GM23338 (cell line): Measurements from ENCODE around the gene THADA. TPM values are rescaled to one million over a fixed set of nuclear protein-coding genes. Genes with fewer than 3 reads are reported as not detected.

Experiments
- CREB1 ChIP-seq: fragments of 250-450 bp; sonication (Bioruptor Pico); IDR thresholded peaks from 2 replicates; pipeline ENCODE4 v1.5.0; 2020; ENCODE audit warnings: low read depth, mild to moderate bottlenecking, moderate library complexity
- EZH2 ChIP-seq: fragments of 200-600 bp; sonication (generic); IDR thresholded peaks from one replicate; pipeline ENCODE4 v1.8.0; 2017; ENCODE audit warnings: antibody characterized with exemption, mild to moderate bottlenecking, low read depth; ENCODE audit not compliant: unreplicated experiment
- EZH2phosphoT487 ChIP-seq: fragments of 200-600 bp; sonication (generic); IDR thresholded peaks from one replicate; pipeline ENCODE4 v1.8.1; 2018; ENCODE audit warnings: antibody characterized with exemption; ENCODE audit not compliant: unreplicated experiment
- JUNB ChIP-seq: IDR thresholded peaks from one replicate; pipeline ENCODE4 v1.6.1; 2016; ENCODE audit warnings: antibody characterized with exemption; ENCODE audit not compliant: unreplicated experiment
- ZNF331 ChIP-seq: fragments of 250-450 bp; sonication (Bioruptor Pico); IDR thresholded peaks from 2 replicates; pipeline ENCODE4 v1.5.0; 2020; ENCODE audit warnings: low read depth, mild to moderate bottlenecking, moderate library complexity
- ZNF462 ChIP-seq: fragments of 250-450 bp; sonication (Bioruptor Pico); IDR thresholded peaks from 2 replicates; pipeline ENCODE4 v1.5.0; 2020; ENCODE audit warnings: mild to moderate bottlenecking, moderate library complexity
- polyA plus RNA-seq: library from polyadenylated mRNA; unstranded; fragments of >200 nt; fragmentation: Nextera tagmentation; extraction: Ambion mirVana; gene quantifications from 2 replicates; pipeline ENCODE4 v1.2.1, GENCODE V29; 2016
- total RNA-seq: library from RNA; depleted of rRNA; stranded (reverse); fragments of >200 nt; shearing (Covaris generic); gene quantifications from 2 replicates; pipeline ENCODE4 v1.2.3, GENCODE V29; 2014
- TF ChIP-seq, protein P1 (sequence below): IDR thresholded peaks from one replicate; pipeline ENCODE4 v1.6.1; 2018; ENCODE audit warnings: antibody characterized with exemption; ENCODE audit not compliant: unreplicated experiment

THADA gene
- total and polyA plus RNA-seq, 2 experiments from 2014 or later: 17.0 to 30.7 TPM

- TF ChIP-seq, protein P1, sequence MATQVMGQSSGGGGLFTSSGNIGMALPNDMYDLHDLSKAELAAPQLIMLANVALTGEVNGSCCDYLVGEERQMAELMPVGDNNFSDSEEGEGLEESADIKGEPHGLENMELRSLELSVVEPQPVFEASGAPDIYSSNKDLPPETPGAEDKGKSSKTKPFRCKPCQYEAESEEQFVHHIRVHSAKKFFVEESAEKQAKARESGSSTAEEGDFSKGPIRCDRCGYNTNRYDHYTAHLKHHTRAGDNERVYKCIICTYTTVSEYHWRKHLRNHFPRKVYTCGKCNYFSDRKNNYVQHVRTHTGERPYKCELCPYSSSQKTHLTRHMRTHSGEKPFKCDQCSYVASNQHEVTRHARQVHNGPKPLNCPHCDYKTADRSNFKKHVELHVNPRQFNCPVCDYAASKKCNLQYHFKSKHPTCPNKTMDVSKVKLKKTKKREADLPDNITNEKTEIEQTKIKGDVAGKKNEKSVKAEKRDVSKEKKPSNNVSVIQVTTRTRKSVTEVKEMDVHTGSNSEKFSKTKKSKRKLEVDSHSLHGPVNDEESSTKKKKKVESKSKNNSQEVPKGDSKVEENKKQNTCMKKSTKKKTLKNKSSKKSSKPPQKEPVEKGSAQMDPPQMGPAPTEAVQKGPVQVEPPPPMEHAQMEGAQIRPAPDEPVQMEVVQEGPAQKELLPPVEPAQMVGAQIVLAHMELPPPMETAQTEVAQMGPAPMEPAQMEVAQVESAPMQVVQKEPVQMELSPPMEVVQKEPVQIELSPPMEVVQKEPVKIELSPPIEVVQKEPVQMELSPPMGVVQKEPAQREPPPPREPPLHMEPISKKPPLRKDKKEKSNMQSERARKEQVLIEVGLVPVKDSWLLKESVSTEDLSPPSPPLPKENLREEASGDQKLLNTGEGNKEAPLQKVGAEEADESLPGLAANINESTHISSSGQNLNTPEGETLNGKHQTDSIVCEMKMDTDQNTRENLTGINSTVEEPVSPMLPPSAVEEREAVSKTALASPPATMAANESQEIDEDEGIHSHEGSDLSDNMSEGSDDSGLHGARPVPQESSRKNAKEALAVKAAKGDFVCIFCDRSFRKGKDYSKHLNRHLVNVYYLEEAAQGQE: no peak
- no peak for TF ChIP-seq EZH2phosphoT487
- no peak for TF ChIP-seq ZNF331 (CRISPR knock-in tag)
- TF ChIP-seq EZH2: no peak
- no peak for TF ChIP-seq JUNB
- no peak for TF ChIP-seq ZNF462 (CRISPR knock-in tag)
- TF ChIP-seq CREB1 (CRISPR knock-in tag): no peak
These were observed 325.4 kb downstream of the THADA start (continued) for GRCh38 chr2:43270461-43270860.
